SU-DHL-6 (cell line): ENCODE results near the gene SLC16A5.

Source experiments
- CTCF ChIP-seq: fragments of 200-600 bp; sonication (generic); IDR thresholded peaks from one replicate; pipeline ENCODE4 v1.5.1; 2017; ENCODE audit warnings: antibody characterized with exemption, mild to moderate bottlenecking, low read length, moderate library complexity; ENCODE audit not compliant: insufficient read depth, poor library complexity, severe bottlenecking
- EZH2phosphoT487 ChIP-seq: fragments of 200-600 bp; sonication (generic), shearing (Covaris generic); conservative IDR thresholded peaks from 2 replicates; pipeline ENCODE4 v1.6.1; 2018; ENCODE audit warnings: mild to moderate bottlenecking, antibody characterized with exemption, low read length, moderate library complexity, mixed read lengths

- no peak for TF ChIP-seq CTCF
- TF ChIP-seq EZH2phosphoT487: no peak
Observed at GRCh38 chr17:75110234-75110937, 22.6 kb downstream of the SLC16A5 start.
